Neural crest cell (in vitro differentiated cells): ENCODE results near the gene BAIAP2L2. TPM values are rescaled to one million over a fixed set of nuclear protein-coding genes. Genes with fewer than 3 reads are reported as not detected.

Experiments
- DNase-seq: peaks from one replicate; pipeline ENCODE4 v3.0.0; 2021; ENCODE audit warnings: low read depth, mixed read lengths, low spot score
- H3K27ac Mint-ChIP-seq: one replicate; pipeline ENCODE4 v1.8.0; 2021; ENCODE audit warnings: mild to moderate bottlenecking, mixed read lengths; ENCODE audit not compliant: unreplicated experiment
- H3K27me3 Mint-ChIP-seq: 2 replicates; pipeline ENCODE4 v1.8.0; 2021; ENCODE audit warnings: low read depth, mild to moderate bottlenecking, mixed read lengths
- H3K36me3 Mint-ChIP-seq: 2 replicates; pipeline ENCODE4 v1.8.0; 2021; ENCODE audit warnings: low read depth, mild to moderate bottlenecking, mixed read lengths
- H3K4me1 Mint-ChIP-seq: 2 replicates; pipeline ENCODE4 v1.8.0; 2021; ENCODE audit warnings: mixed read lengths
- H3K4me3 Mint-ChIP-seq: one replicate; pipeline ENCODE4 v1.8.0; 2021; ENCODE audit warnings: mild to moderate bottlenecking, mixed read lengths
- H3K9me3 Mint-ChIP-seq: 2 replicates; pipeline ENCODE4 v1.8.0; 2021; ENCODE audit warnings: mixed read lengths
- CTCF ChIP-seq: fragments of 200-600 bp; sonication (generic); conservative IDR thresholded peaks from 2 replicates; pipeline ENCODE4 v1.5.0; 2021; ENCODE audit warnings: antibody characterized with exemption, mild to moderate bottlenecking
- total RNA-seq: library from RNA; stranded (reverse); gene quantifications from 2 replicates; pipeline ENCODE4 v1.2.1, GENCODE V29; 2021

The BAIAP2L2 gene
- total RNA-seq, 1 donor from 2014 or later: 0.51 TPM

DNA sequence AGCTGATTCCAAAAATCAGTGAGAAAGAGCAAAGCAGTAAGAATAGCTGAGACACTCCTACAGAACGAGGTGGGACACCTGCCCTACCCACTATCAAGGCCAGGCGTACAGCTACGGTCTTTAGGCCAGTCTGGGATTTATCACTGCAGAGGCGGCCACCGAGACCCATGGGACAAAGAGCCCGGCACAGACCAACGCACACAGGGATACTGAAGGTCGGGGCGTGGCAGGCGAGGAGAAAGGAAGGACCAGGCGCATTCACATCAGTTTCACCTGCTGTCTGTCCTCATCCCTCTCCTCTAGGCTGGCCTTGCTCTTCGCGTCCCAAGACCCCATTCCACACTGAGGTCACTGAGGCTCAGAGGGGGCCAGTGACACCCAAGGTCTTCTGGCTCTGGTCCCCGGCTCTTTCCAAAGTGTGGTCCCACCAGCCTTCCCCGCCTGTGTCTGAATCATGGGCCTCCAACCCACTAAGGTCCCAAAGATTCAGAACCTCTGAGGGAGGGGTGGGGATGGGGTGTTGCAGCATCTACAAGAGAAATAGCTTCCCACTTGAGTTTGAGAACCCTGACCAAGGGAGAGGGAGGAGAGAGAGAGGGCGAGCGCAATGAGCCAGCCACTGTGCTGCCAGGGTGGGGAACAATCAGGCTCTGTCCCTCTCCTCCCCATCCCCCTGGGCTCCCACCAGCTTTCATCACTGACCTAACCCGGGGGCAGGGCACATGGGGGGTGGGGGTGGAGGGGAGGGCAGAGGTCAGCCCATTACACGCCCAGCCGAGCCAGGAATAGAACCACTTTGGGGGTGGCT, 60.5 kb downstream of the BAIAP2L2 start:
- no peaks in the 10 kb centered on the region for H3K36me3 Mint-ChIP-seq
- peaks cover 60% of the 10 kb centered on the region for H3K4me1 Mint-ChIP-seq
- peak; percentile 43 for DNase-seq

GRCh38 chr22:38046070-38046748, 64.3 kb downstream of the BAIAP2L2 start:
- peak; percentile 56 for DNase-seq
- peak overlapping the region; percentile 72 for H3K4me3 Mint-ChIP-seq

More for the DNA sequence above, 60.5 kb downstream of the BAIAP2L2 start:
- no peaks in the 10 kb centered on the region for H3K9me3 Mint-ChIP-seq
- TF ChIP-seq CTCF: no peak
- peak overlapping the region; percentile 55 for H3K4me3 Mint-ChIP-seq
- no peaks in the 10 kb centered on the region for H3K27me3 Mint-ChIP-seq
- peak overlapping the region; percentile 86 for H3K27ac Mint-ChIP-seq

DNA sequence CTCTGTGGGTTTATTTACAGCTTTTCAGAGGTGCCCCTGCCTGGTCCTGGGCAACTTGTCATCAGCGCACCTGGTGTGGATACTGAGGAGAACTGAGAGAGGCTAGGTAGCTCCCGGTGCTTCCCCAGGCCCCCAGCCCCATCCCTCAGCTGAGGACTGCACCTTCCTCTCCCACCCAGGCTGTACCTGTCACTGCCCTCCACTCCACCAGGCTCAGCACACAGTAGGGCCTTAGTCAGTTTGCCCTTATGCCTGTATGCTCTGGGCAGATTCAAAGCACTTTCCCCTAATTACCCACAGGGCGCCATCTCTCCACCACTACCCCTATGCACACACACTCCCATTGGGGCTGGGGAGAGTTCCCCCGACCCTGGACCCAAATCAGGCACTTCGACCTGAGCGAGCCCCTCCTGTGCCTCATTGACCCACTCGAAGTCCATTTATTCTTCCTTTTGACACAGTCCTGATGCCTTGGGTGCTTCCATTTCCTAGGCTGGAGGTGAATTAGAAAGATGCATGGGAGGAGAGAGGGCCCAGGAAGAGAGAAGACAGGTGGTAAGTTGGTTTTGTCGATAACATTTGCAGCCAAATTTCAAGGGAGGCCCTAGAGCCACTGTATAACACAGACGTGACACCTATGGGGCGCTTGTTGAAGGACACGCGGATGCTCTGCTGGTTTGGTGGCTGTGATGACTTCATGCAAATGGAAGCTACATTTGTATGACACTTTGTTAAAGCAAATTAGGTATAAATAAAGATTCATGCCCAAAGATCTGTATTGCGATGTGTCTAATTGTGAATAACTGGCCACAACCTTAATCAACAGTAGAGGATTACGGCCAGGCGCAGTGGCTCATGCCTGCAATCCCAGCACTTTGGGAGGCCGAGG, 67.1 kb downstream of the BAIAP2L2 start:
- H3K36me3 Mint-ChIP-seq: no peaks in the 10 kb centered on the region
- H3K4me3 Mint-ChIP-seq: peak overlapping the region; percentile 29
- TF ChIP-seq CTCF: no peak
- no peaks in the 10 kb centered on the region for H3K27me3 Mint-ChIP-seq
- H3K27ac Mint-ChIP-seq: peak overlapping the region; percentile 5
- DNase-seq: no peak
- H3K9me3 Mint-ChIP-seq: no peaks in the 10 kb centered on the region
- peaks cover 70% of the 10 kb centered on the region for H3K4me1 Mint-ChIP-seq

More at GRCh38 chr22:38046070-38046748, 64.3 kb downstream of the BAIAP2L2 start:
- H3K9me3 Mint-ChIP-seq: no peaks in the 10 kb centered on the region
- H3K36me3 Mint-ChIP-seq: no peaks in the 10 kb centered on the region
- no peak for TF ChIP-seq CTCF
- H3K4me1 Mint-ChIP-seq: peaks cover 69% of the 10 kb centered on the region
- H3K27ac Mint-ChIP-seq: peak overlapping the region; percentile 98
- H3K27me3 Mint-ChIP-seq: no peaks in the 10 kb centered on the region

GRCh38 chr22:38042488-38042790, 68.0 kb downstream of the BAIAP2L2 start:
- Mint-ChIP-seq H3K36me3 (no peaks in the 10 kb centered on the region), H3K27me3 (no peaks in the 10 kb centered on the region), H3K4me1 (peaks cover 73% of the 10 kb centered on the region), H3K4me3 (peak overlapping the region; percentile 19), H3K27ac (peak overlapping the region; percentile 13), H3K9me3 (no peaks in the 10 kb centered on the region)
- DNase-seq: no peak
- no peak for TF ChIP-seq CTCF

DNA sequence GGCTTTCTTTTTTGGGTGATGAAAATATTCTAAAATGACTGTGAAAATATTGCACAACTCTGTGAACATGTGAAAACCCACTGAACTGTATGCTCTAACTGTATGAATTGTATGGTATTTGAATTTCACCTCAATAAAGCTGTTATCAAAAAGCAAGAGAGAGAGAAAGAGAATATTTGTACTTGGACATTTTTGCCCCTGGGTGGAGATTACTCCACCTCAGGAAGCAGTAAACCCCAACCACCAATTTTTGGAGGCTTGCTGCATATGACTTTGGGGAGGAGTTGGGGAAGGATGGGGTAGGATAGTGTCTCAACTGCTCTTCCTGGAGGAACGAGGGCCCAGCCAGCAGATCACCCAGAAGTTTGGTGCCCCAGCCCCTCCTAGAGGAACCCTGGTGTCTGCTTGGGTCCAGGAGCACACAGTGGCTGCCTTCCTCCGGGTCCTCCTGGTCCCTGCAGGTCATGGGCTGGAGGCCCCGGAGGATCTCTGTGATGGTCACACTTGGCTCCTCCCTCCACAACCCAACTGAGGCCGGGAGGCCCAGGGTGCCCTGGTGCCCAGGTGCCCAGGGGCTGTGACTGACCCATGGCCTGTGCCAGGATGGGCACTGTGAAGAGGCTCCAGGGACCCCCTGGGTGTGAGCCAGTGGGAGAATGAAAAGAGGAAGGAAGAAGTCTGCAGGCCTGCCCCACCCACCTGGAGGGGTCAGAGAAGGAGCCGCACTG, 68.6 kb downstream of the BAIAP2L2 start:
- Mint-ChIP-seq H3K4me3 (no peak overlapping the region), H3K36me3 (no peaks in the 10 kb centered on the region), H3K4me1 (peaks cover 70% of the 10 kb centered on the region), H3K27me3 (no peaks in the 10 kb centered on the region), H3K9me3 (no peaks in the 10 kb centered on the region), H3K27ac (peak overlapping the region; percentile 13)
- TF ChIP-seq CTCF: no peak
- DNase-seq: no peak
